Natural killer cell (primary cell): ENCODE data around the gene CD8B2. TPM values are rescaled to one million over a fixed set of nuclear protein-coding genes. Genes with fewer than 3 reads are reported as not detected.

Experiments
- ATAC-seq, 3 donors: fragments of 150-1000 bp in 2 of 3; fragments of 200-7000 bp in 1 of 3; cut with Tn5 transposase; 1 replicate in 1 of 3; 2 replicates in 2 of 3; pipeline ENCODE4 v1.10.0; 2021; ENCODE audit warnings: mild to moderate bottlenecking in 2 of 3, moderate library complexity in 2 of 3
- DNase-seq, 2 donors: peaks; one replicate each; pipeline versions ENCODE4 v3.0.0 to v3.0.0-alpha.2; 2013 to 2021; ENCODE audit warnings: mixed read lengths in 1 of 2
- H3K27ac ChIP-seq: one replicate; pipeline ENCODE4 v1.5.1; 2013; ENCODE audit warnings: mild to moderate bottlenecking, low read length
- H3K27me3 ChIP-seq: one replicate; pipeline ENCODE4 v1.6.1; 2013; ENCODE audit warnings: low read length; ENCODE audit not compliant: control insufficient read depth, insufficient read depth
- H3K36me3 ChIP-seq: one replicate; pipeline ENCODE4 v1.6.1; 2013; ENCODE audit warnings: low read length; ENCODE audit not compliant: control insufficient read depth, insufficient read depth
- H3K4me1 ChIP-seq: one replicate; pipeline ENCODE4 v1.6.1; 2013; ENCODE audit warnings: low read length; ENCODE audit not compliant: control insufficient read depth, insufficient read depth
- H3K4me3 ChIP-seq: one replicate; pipeline ENCODE4 v1.5.1; 2013; ENCODE audit warnings: low read length
- H3K9me3 ChIP-seq: one replicate; pipeline ENCODE4 v1.6.1; 2013; ENCODE audit warnings: low read length; ENCODE audit not compliant: control insufficient read depth, insufficient read depth
- H3K27ac Mint-ChIP-seq, 2 donors: one replicate each; pipeline ENCODE4 v1.8.0; 2022; ENCODE audit warnings: mild to moderate bottlenecking in 2 of 2, mixed read lengths in 2 of 2, moderate library complexity in 1 of 2
- H3K27me3 Mint-ChIP-seq, 2 donors: one replicate each; pipeline ENCODE4 v1.8.0; 2022; ENCODE audit warnings: low read depth in 2 of 2, mixed read lengths in 2 of 2
- H3K36me3 Mint-ChIP-seq: one replicate; pipeline ENCODE4 v1.8.0; 2022; ENCODE audit warnings: mixed read lengths
- H3K4me1 Mint-ChIP-seq, 2 donors: one replicate each; pipeline ENCODE4 v1.8.0; 2022; ENCODE audit warnings: mixed read lengths in 2 of 2
- H3K4me3 Mint-ChIP-seq: one replicate; pipeline ENCODE4 v1.8.0; 2022; ENCODE audit warnings: mild to moderate bottlenecking, moderate library complexity, mixed read lengths
- H3K9me3 Mint-ChIP-seq, 2 donors: one replicate each; pipeline ENCODE4 v1.8.0; 2022; ENCODE audit warnings: mixed read lengths in 2 of 2
- CTCF ChIP-seq: fragments of 200-600 bp; IDR thresholded peaks from one replicate; pipeline ENCODE4 v1.8.0; 2022; ENCODE audit warnings: antibody characterized with exemption
- WGBS: methylation state at CpG from one replicate; pipeline ENCODE4 v1.1.7; 2013; ENCODE audit warnings: missing lambda C conversion rate; ENCODE audit not compliant: insufficient coverage; 5-methylcytosine and 5-hydroxymethylcytosine counted together
- intact Hi-C: fragments of 100-400 bp; cut with micrococcal nuclease; formaldehyde crosslinking; loops from one replicate; pipeline ENCODE4 v1.14.2; 2022
- total RNA-seq, 4 donors: library from RNA; stranded (reverse); fragments of 120-200 nt in 1 of 4; gene quantifications; one replicate each; pipeline versions ENCODE4 v1.2.3 to v1.2.4, GENCODE V29; 2013 to 2022

Gene CD8B2
- total RNA-seq, 3 donors from 2014 or later (not counting 1 experiment from before 2014, with no cell fraction given): 0.36 to 1.0 (median 0.49) TPM

GRCh38 chr2:106537047-106537446, 49.9 kb downstream of the CD8B2 start:
- H3K27ac Mint-ChIP-seq: no peak overlapping the region
- peaks cover 5% of the 10 kb centered on the region for H3K4me1 ChIP-seq
- peak in 1 of 2 donors; percentile 15 for DNase-seq
- WGBS: 89% methylated on average over 4 of the region's 4 CpGs
- no peaks in the 10 kb centered on the region for H3K4me1 Mint-ChIP-seq
- peaks cover 11 to 24% of the 10 kb centered on the region in 2 donors for H3K27me3 Mint-ChIP-seq
- no peaks in the 10 kb centered on the region for H3K9me3 ChIP-seq
- H3K27ac ChIP-seq: no peak overlapping the region
- ATAC-seq: peak; percentile 29 to 34 (median 31)
- no peak overlapping the region for H3K4me3 Mint-ChIP-seq
- no peaks in the 10 kb centered on the region for H3K9me3 Mint-ChIP-seq
- no peaks in the 10 kb centered on the region for H3K36me3 Mint-ChIP-seq
- no peaks in the 10 kb centered on the region for H3K36me3 ChIP-seq
- TF ChIP-seq CTCF: no peak
- H3K4me3 ChIP-seq: no peak overlapping the region
- intact Hi-C loops: no loop called here
- no peaks in the 10 kb centered on the region for H3K27me3 ChIP-seq

- 87% methylated on average over 10 of the region's 10 CpGs for WGBS
- Histone ChIP-seq H3K27ac (no peak overlapping the region), H3K4me3 (no peak overlapping the region), H3K4me1 (peaks cover 6% of the 10 kb centered on the region), H3K9me3 (no peaks in the 10 kb centered on the region), H3K36me3 (no peaks in the 10 kb centered on the region), H3K27me3 (no peaks in the 10 kb centered on the region)
- Mint-ChIP-seq H3K4me3 (no peak overlapping the region), H3K4me1 (peaks cover 0 to 2% of the 10 kb centered on the region in 2 donors), H3K27me3 (peaks cover 13 to 25% of the 10 kb centered on the region in 2 donors), H3K36me3 (no peaks in the 10 kb centered on the region), H3K9me3 (no peaks in the 10 kb centered on the region), H3K27ac (no peak overlapping the region)
- ATAC-seq (no peak), DNase-seq (no peak)
- no peak for TF ChIP-seq CTCF
- intact Hi-C loops: no loop called here
Observed at GRCh38 chr2:106537791-106538191, 50.6 kb downstream of the CD8B2 start.

- no peak overlapping the region for H3K4me3 ChIP-seq
- H3K27me3 Mint-ChIP-seq: peaks cover 14 to 24% of the 10 kb centered on the region in 2 donors
- H3K27ac Mint-ChIP-seq: no peak overlapping the region
- H3K36me3 ChIP-seq: no peaks in the 10 kb centered on the region
- no peak overlapping the region for H3K4me3 Mint-ChIP-seq
- intact Hi-C loops: no loop called here
- H3K27me3 ChIP-seq: peaks cover 6% of the 10 kb centered on the region
- no peak for ATAC-seq
- WGBS: 69% methylated on average over 5 of the region's 5 CpGs
- H3K9me3 ChIP-seq: no peaks in the 10 kb centered on the region
- TF ChIP-seq CTCF: no peak
- H3K36me3 Mint-ChIP-seq: no peaks in the 10 kb centered on the region
- no peak for DNase-seq
- no peak overlapping the region for H3K27ac ChIP-seq
- peaks cover 10% of the 10 kb centered on the region for H3K4me1 ChIP-seq
- no peaks in the 10 kb centered on the region for H3K9me3 Mint-ChIP-seq
- H3K4me1 Mint-ChIP-seq: peaks cover 0 to 5% of the 10 kb centered on the region in 2 donors
Observed at GRCh38 chr2:106540886-106541285, 53.7 kb downstream of the CD8B2 start.

- no peaks in the 10 kb centered on the region for H3K36me3 ChIP-seq
- H3K4me1 ChIP-seq: peaks cover 14% of the 10 kb centered on the region
- H3K9me3 ChIP-seq: no peaks in the 10 kb centered on the region
- Mint-ChIP-seq H3K27me3 (peaks cover 16 to 26% of the 10 kb centered on the region in 2 donors), H3K4me1 (peaks cover 0 to 5% of the 10 kb centered on the region in 2 donors), H3K27ac (no peak overlapping the region), H3K9me3 (no peaks in the 10 kb centered on the region), H3K4me3 (no peak overlapping the region), H3K36me3 (no peaks in the 10 kb centered on the region)
- DNase-seq (no peak), ATAC-seq (no peak)
- no peak overlapping the region for H3K27ac ChIP-seq
- peaks cover 6% of the 10 kb centered on the region for H3K27me3 ChIP-seq
- no peak for TF ChIP-seq CTCF
- intact Hi-C loops: no loop called here
- no peak overlapping the region for H3K4me3 ChIP-seq
- WGBS: 89% methylated on average over 1 of the region's 4 CpGs
Observed at GRCh38 chr2:106541333-106541732, 54.2 kb downstream of the CD8B2 start.
